Tibial nerve (tissue), 4 donors: ENCODE results near the gene CAMK2D.
A peak's percentile ranks its signal among the peaks of the same experiment; 100 is the strongest.

Experiments
- EP300 ChIP-seq, 2 donors: sonication (generic); formaldehyde crosslinking; IDR thresholded peaks; one replicate each; pipeline ENCODE4 v1.6.1; 2017; ENCODE audit warnings: antibody characterized with exemption in 2 of 2, mild to moderate bottlenecking in 1 of 2
- POLR2A ChIP-seq, 2 donors: fragments of 450-650 bp; IDR thresholded peaks; one replicate each; pipeline ENCODE4 v1.6.1; 2017; ENCODE audit warnings: antibody characterized with exemption in 2 of 2, mild to moderate bottlenecking in 2 of 2, moderate library complexity in 2 of 2
- TF ChIP-seq, protein P1 (sequence below), 5 experiments: fragments of 200-600 bp in 3 of 5; fragments of 450-650 bp in 2 of 5; sonication (generic) in 3 of 5; IDR thresholded peaks; one replicate each; pipeline ENCODE4 v1.5.1; 2016 to 2019; ENCODE audit warnings: antibody characterized with exemption in 5 of 5, mild to moderate bottlenecking in 3 of 5, moderate library complexity in 2 of 5

DNA sequence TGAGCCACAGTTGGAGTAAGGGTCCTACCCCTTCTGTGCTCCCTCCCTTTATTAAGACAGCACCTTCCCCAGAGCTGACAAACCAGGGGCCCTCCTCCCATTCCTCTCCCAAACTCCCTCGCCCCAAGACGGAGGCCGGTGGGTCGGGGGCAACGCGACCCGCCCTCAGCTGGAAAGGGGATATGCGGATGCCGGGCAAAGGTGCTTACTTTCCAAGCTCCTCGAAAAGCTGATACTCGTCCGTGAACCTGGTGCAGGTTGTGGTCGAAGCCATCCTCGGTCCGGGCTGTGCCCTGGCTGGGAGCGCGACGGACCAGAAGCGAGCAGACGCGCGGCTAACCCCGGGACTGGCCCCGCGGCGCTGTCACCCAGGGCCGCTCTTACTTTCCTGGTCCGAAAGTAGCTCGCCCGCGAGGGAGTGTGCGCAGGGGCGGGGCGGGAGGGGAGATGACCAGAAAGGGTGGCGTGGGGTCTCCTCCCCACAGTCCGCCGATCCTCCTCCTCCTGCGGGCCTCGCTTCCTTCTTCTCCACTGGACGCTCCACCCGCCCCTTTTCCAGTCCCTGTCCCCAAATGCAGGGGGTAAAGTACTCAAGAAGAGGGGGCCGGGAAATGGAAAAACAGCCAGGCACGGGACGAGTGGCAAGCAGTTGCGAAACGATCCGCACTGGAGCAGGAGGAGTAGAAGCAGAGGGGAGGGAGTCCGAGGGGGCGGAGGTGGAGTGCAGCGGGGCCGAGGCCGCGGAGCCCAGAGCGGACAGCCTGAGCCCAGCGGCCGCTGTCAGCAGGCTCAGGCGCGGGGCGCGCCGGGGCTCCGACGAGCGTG is 531 bp downstream of the CAMK2D start:
- TF ChIP-seq, protein P1, sequence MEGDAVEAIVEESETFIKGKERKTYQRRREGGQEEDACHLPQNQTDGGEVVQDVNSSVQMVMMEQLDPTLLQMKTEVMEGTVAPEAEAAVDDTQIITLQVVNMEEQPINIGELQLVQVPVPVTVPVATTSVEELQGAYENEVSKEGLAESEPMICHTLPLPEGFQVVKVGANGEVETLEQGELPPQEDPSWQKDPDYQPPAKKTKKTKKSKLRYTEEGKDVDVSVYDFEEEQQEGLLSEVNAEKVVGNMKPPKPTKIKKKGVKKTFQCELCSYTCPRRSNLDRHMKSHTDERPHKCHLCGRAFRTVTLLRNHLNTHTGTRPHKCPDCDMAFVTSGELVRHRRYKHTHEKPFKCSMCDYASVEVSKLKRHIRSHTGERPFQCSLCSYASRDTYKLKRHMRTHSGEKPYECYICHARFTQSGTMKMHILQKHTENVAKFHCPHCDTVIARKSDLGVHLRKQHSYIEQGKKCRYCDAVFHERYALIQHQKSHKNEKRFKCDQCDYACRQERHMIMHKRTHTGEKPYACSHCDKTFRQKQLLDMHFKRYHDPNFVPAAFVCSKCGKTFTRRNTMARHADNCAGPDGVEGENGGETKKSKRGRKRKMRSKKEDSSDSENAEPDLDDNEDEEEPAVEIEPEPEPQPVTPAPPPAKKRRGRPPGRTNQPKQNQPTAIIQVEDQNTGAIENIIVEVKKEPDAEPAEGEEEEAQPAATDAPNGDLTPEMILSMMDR (IDR thresholded peaks at IDR 0.05) = no peak
- TF ChIP-seq POLR2A (IDR thresholded peaks at IDR 0.05) = no peak
- TF ChIP-seq EP300 (IDR thresholded peaks at IDR 0.05) = peak in 1 of 2 donors; percentile 67
